A673 (cell line): ENCODE data around the gene RIPOR3.

Experiments
- CTCF ChIP-seq: fragments of 300-800, 200-600 bp; sonication (generic); conservative IDR thresholded peaks from 2 replicates; pipeline ENCODE4 v1.5.1; 2017; ENCODE audit warnings: low read depth, mild to moderate bottlenecking, antibody characterized with exemption, low read length, moderate library complexity, mixed read lengths
- EZH2 ChIP-seq: fragments of 200-600 bp; sonication (generic); IDR thresholded peaks from 2 replicates; pipeline ENCODE4 v1.6.1; 2017; ENCODE audit warnings: borderline replicate concordance, low read depth, mild to moderate bottlenecking, mixed read lengths, antibody characterized with exemption, low read length; ENCODE audit not compliant: poor library complexity, severe bottlenecking

GRCh38 chr20:50587291-50587961 is 103.9 kb downstream of the RIPOR3 start:
- TF ChIP-seq CTCF (no peak), EZH2 (no peak)
